Germinal center (tissue), 1 donor: ENCODE results near the gene PDGFD.
A peak's percentile ranks its signal among the peaks of the same experiment; 100 is the strongest.
"Not testable (repeated sequence)": the region's sequence is repeated elsewhere in the genome, so short reads cannot be mapped to it uniquely, and the experiment has no call there.

ENCODE experiments used
- DNase-seq: peaks from one replicate; pipeline ENCODE4 v3.0.0; 2012; ENCODE audit warnings: mixed read lengths, low spot score

The PDGFD gene

DNA sequence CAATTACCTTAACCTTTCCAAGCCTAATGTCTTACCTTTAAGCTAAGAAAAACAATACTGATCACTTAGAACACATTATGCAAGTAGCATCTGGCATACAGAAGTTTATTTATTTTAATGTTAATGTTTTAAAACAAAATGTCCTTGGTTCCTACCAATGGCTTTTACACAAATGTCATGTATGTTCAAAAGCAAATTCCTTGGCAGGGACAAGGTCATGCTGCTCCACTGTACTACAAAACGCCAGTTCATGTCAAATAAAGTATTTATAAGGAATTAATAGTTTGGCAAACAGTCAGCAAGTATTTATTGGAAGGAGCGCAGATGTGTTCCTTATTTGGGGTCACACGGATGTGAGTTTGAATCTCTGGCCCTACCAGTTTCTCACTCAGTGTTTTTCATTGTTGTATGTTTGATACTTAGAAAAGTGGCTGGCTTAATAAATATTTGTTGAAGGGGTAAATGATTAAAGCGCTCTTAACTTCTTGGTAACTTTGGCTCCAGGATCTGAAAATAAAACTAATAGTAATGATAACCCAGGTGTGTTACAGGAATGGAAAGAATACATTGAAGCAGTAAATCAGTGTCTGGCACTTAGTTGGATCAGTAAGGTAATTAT lies 108.9 kb downstream of the PDGFD start:
- no peak for DNase-seq

DNA sequence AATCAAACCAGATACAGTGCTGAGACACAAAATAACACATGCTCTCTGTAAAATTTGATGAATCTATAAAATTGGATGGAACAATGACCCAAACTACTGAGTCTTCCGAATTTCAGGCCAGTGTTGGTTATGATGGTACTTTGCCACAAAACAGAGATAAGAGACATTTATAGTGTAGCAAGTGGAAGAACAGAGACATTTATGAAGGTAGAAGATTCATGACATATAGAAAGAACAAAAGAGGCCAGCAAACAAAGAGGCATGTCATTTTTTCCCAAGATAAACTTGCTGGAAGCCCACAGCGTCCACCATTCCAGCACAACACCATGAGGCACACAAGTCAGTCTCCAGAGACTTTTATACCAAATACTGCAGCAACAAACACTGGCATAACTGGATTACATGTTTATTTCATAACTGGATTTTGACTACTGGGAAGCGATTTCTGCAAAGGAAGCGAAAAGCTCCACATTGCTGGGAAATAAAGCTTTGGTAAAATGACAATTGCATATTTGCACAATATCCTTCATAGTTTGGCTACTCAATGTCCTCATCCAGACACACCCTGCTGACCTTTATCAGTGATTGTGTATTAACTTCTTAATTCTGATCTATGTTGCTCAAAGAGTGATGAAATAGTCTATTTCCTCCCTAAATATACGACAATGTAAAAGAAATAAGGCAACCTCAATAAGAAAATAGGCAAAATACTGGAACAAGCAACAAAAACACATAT lies 110.0 kb downstream of the PDGFD start:
- no peak for DNase-seq

- DNase-seq: no peak
Observed at GRCh38 chr11:104051778-104052177, 112.2 kb downstream of the PDGFD start.

- DNase-seq: no peak
Observed at GRCh38 chr11:104049116-104049515, 114.8 kb downstream of the PDGFD start.

GRCh38 chr11:104046858-104047257 lies 117.1 kb downstream of the PDGFD start:
- DNase-seq: not testable (repeated sequence)

- no peak for DNase-seq
Observed at GRCh38 chr11:104046331-104046730, 117.6 kb downstream of the PDGFD start.

DNA sequence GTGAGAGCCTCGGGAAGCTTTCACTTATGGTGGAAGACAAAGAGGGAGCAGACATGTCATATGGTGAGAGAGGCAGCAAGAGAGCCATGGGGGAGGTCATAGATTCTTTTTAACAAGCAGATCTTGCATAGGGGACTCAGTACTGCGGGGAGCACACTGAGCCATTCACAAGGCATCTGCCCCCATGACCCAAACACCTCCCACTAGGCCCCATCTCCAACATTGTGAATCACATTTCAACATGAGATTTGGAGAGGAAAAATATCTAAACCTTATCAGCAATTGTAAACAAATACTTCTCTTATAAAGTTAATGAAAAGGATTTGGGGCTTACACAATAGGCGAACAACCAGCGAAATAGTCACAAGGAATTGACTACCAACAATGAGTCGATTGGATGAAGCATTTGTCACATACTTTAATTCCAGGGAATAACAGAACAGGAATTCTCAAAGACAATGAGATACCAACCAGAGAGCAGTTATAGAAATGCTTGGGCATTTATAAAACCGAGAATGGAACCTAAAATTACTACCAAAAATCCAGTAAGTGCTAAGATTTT lies 120.2 kb downstream of the PDGFD start:
- DNase-seq: no peak

DNA sequence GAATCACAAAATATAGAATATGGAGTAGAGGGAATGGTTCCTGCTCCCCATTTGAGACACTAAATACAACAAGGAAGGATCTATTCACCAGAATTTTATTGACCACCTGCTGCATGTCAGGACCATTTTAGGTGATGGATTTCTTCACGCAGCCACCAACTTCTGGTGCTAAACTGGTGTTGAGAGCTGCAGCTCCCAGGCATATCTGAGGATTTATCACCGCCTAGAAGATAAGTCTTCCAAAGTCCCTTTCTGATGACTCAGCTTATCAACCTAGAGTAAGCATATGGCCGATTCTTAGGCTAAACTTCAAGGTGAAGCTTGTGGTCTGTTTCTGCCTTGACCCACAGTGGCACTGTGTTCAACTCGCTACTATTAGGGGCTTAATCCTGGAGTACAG lies 120.8 kb downstream of the PDGFD start:
- DNase-seq: no peak

- no peak for DNase-seq
Observed at GRCh38 chr11:104041792-104042191, 122.2 kb downstream of the PDGFD start.

- no peak for DNase-seq
Observed at GRCh38 chr11:104036995-104037394, 127.0 kb downstream of the PDGFD start.

DNA sequence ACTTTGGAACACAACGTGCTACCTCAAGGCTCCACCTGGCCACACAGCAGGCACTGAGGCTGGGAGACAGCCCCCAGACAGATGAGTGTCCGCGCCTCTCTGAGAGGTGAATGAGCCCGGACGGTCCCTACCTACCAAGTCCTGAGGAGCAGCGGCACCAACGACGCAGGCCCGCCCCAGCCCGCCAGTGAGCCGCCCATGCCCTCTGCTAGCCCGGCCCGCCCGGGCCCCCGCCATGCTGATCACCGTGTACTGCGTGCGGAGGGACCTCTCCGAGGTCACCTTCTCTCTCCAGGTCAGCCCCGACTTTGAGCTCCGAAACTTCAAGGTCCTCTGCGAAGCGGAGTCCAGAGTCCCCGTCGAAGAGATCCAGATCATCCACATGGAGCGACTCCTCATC lies 127.4 kb downstream of the PDGFD start, which contains the start of gene DDI1:
Gene DDI1, plus strand, starts transcription at position 53 of the 400 bp plus-strand sequence. Its CDS starts 183 bp downstream, at position 236.
- no peak for DNase-seq

- DNase-seq: no peak
Observed at GRCh38 chr11:104033561-104033960, 130.4 kb downstream of the PDGFD start.

- DNase-seq: no peak
Observed at GRCh38 chr11:104033134-104033533, 130.8 kb downstream of the PDGFD start.

- no peak for DNase-seq
Observed at GRCh38 chr11:104028476-104029263, 135.3 kb downstream of the PDGFD start.

GRCh38 chr11:104024572-104024971 lies 139.4 kb downstream of the PDGFD start:
- DNase-seq: no peak

DNA sequence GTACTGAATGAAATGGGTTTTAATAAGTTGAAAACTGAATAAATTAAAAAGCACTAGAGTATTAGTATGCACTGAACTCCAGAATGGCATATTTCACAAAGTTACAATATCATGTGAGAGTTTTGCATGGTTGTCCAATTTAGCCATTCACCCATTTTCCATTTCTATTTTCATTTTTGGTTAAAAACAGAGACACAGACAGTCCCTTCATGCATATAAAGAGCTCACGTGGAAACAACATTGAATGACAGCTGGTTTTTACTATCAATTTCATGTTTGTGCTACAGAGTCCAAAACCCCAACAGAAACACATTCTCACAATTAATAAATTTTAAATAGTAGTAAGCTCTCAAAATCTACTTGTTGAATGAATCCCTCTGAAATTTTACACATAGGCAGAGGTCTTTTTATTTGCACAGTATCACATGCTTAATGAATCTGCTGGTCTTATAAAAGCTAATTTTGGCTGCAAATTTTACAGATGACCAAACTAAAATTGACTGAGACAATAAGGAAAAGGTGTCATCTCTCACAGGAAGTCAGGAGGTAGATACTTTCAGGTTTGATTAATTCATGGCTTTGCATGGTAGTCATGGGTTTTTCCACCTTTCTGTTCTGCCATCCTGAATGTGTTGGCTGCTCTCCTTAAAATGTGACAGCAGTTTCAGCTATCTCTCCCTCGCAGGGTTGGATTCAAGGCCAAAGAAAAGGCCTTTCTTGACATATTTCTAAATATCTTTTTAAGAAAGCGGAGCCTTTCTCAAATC lies 148.1 kb downstream of the PDGFD start:
- peak; percentile 50 for DNase-seq

DNA sequence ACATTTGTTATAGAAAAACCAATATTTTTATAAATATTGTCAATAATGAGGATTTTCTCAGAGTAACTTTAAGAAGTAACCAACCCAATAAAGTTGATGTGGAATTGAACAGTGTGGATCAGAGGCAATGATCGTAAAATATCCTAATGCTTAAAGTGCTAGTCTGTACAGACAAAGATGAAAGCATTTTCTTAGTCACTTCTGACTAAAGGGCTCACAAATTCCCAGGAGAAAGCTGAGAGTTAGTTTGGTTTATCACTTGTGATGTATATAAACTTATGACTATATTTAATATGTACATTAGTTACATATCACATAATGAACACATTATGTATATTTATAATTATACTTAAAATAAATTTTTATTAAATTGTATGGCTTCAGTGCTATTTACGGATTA lies 152.9 kb downstream of the PDGFD start:
- no peak for DNase-seq

- no peak for DNase-seq
Observed at GRCh38 chr11:104009744-104010143, 154.2 kb downstream of the PDGFD start.

GRCh38 chr11:104005234-104005855 lies 158.6 kb downstream of the PDGFD start:
- no peak for DNase-seq

DNA sequence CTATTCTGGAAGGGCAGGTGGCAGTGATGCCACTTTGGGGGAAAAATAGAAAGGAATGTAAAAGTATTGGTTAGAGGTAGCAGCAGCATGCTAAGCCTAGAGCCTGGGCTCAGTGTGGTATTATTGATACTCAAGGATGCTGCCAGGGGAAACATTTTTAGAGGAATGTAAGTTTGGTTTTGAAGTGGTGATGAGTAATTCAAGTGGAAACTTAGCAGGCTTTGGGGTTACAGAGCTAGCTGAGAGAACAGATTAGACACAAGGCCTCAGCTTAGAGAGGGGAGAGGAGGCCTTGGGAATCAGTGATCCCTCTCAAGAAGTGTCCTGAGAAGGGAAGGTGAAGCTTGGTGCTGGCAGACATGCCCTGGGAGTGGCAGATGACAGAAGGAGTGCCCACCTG lies 160.5 kb downstream of the PDGFD start:
- no peak for DNase-seq

DNA sequence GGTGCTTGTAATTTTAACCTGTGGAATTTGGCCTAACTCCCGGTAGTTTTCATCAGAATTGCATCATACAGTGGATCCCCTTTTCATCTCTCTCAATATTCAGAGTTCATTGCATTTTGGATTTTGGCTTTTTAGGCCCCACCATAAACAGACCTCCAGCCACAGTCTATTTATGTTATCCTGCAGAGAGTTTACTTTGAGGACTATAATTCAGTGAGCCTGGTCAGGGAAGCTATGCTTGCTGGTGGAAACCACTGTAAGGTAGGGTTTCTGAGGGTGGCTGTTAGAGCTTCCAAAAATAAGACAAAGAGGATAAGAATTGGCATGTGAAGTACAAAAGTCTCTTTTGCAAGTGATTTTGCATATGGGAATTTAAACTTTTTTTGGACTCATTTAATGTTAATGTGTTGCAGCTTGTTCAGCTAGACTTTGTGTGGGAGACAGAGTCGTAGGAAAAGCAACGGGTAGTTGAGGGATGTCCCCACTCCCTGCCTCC lies 162.3 kb downstream of the PDGFD start:
- no peak for DNase-seq
